Neural cell (in vitro differentiated cells): ENCODE results near the gene CAPN15. TPM values are rescaled to one million over a fixed set of nuclear protein-coding genes. Genes with fewer than 3 reads are reported as not detected.

Source experiments
- H2AFZ ChIP-seq: fragments of 200-600, 300-800 bp; sonication (generic), shearing (Covaris generic); 2 replicates; pipeline ENCODE4 v1.6.0; 2014; ENCODE audit warnings: low read depth, mild to moderate bottlenecking, antibody characterized with exemption, low read length, moderate library complexity
- H3F3A ChIP-seq: fragments of 200-600 bp; shearing (Covaris generic); 2 replicates; pipeline ENCODE4 v1.6.1; 2016; ENCODE audit warnings: mild to moderate bottlenecking, moderate library complexity, mixed read lengths, antibody characterized with exemption, low read length; ENCODE audit not compliant: insufficient read depth, poor library complexity, severe bottlenecking
- H3K27ac ChIP-seq: fragments of 200-600, 300-800 bp; sonication (generic), shearing (Covaris generic); 2 replicates; pipeline ENCODE4 v1.5.1; 2014; ENCODE audit warnings: mild to moderate bottlenecking, low read length, moderate library complexity
- H3K27me3 ChIP-seq: fragments of 300-800, 200-600 bp; sonication (generic), shearing (Covaris generic); 2 replicates; pipeline ENCODE4 v1.6.0; 2014; ENCODE audit warnings: mild to moderate bottlenecking, low read depth, low read length, moderate library complexity; ENCODE audit not compliant: insufficient read depth
- H3K36me3 ChIP-seq: fragments of 300-800, 200-600 bp; sonication (generic), shearing (Covaris generic); 2 replicates; pipeline ENCODE4 v1.5.1; 2014; ENCODE audit warnings: mild to moderate bottlenecking, antibody characterized with exemption, low read length, moderate library complexity; ENCODE audit not compliant: insufficient read depth
- H3K4me2 ChIP-seq: fragments of 300-800, 200-600 bp; sonication (generic), shearing (Covaris generic); 2 replicates; pipeline ENCODE4 v1.6.0; 2014; ENCODE audit warnings: mild to moderate bottlenecking, low read length
- H3K4me3 ChIP-seq: fragments of 300-800, 200-600 bp; sonication (generic), shearing (Covaris generic); 2 replicates; pipeline ENCODE4 v1.5.1; 2014; ENCODE audit warnings: mild to moderate bottlenecking, low read length, moderate library complexity
- H3K79me2 ChIP-seq: fragments of 200-600 bp; shearing (Covaris generic); replicated peaks from 2 replicates; pipeline ENCODE4 v1.6.0; 2014; ENCODE audit warnings: mild to moderate bottlenecking, low read length, moderate library complexity; ENCODE audit not compliant: insufficient read depth
- H3K9ac ChIP-seq: fragments of 300-800, 200-600 bp; sonication (generic), shearing (Covaris generic); 2 replicates; pipeline ENCODE4 v1.6.1; 2016; ENCODE audit warnings: mild to moderate bottlenecking, low read length, mixed read lengths
- H3K9me2 ChIP-seq: fragments of 200-600 bp; shearing (Covaris generic); 2 replicates; pipeline ENCODE4 v1.6.1; 2016; ENCODE audit warnings: mild to moderate bottlenecking, low read length, mixed read lengths; ENCODE audit not compliant: insufficient read depth
- H3K9me3 ChIP-seq: fragments of 200-600, 300-800 bp; sonication (generic), shearing (Covaris generic); 2 replicates; pipeline ENCODE4 v1.6.1; 2016; ENCODE audit warnings: mild to moderate bottlenecking, mixed run types, low read length, moderate library complexity, mixed read lengths
- H4K20me1 ChIP-seq: fragments of 200-600 bp; shearing (Covaris generic); 2 replicates; pipeline ENCODE4 v1.6.1; 2016; ENCODE audit warnings: mild to moderate bottlenecking, mixed run types; ENCODE audit not compliant: insufficient read depth
- EP300 ChIP-seq: fragments of 450-650 bp; conservative IDR thresholded peaks from 2 replicates; pipeline ENCODE4 v1.6.1; 2014; ENCODE audit warnings: antibody characterized with exemption, mild to moderate bottlenecking, moderate library complexity; ENCODE audit not compliant: poor library complexity, severe bottlenecking
- EZH2 ChIP-seq: fragments of 200-600, 300-800 bp; shearing (Covaris generic), sonication (generic); IDR thresholded peaks from 2 replicates; pipeline ENCODE4 v1.6.1; 2014; ENCODE audit warnings: antibody characterized with exemption, low read length, borderline replicate concordance, mild to moderate bottlenecking; ENCODE audit not compliant: insufficient read depth, poor library complexity, severe bottlenecking
- MXI1 ChIP-seq: fragments of 450-650 bp; conservative IDR thresholded peaks from 2 replicates; pipeline ENCODE4 v1.6.1; 2014; ENCODE audit warnings: antibody characterized with exemption, mild to moderate bottlenecking; ENCODE audit not compliant: poor library complexity, severe bottlenecking
- POLR2AphosphoS5 ChIP-seq: IDR thresholded peaks from 2 replicates; pipeline ENCODE4 v1.6.1; 2012
- RAD21 ChIP-seq: fragments of 450-650 bp; conservative IDR thresholded peaks from 2 replicates; pipeline ENCODE4 v1.6.1; 2014; ENCODE audit warnings: antibody characterized with exemption, mild to moderate bottlenecking, moderate library complexity
- SMC3 ChIP-seq: fragments of 450-650 bp; conservative IDR thresholded peaks from 2 replicates; pipeline ENCODE4 v1.6.1; 2014; ENCODE audit warnings: antibody characterized with exemption, mild to moderate bottlenecking, moderate library complexity; ENCODE audit not compliant: poor library complexity
- TAF1 ChIP-seq: IDR thresholded peaks from 2 replicates; pipeline ENCODE4 v1.6.1; 2012; ENCODE audit warnings: low read depth
- polyA plus RNA-seq: library from polyadenylated mRNA; depleted of rRNA; stranded (reverse); fragments of >200 nt; gene quantifications from 2 replicates; pipeline ENCODE4 v1.2.3, GENCODE V29; 2014
- TF ChIP-seq, protein P1 (sequence below): IDR thresholded peaks from 2 replicates; pipeline ENCODE4 v1.6.1; 2012; ENCODE audit warnings: borderline replicate concordance
- TF ChIP-seq, protein P2 (sequence below): fragments of 450-650 bp; IDR thresholded peaks from 2 replicates; pipeline ENCODE4 v1.5.1; 2014; ENCODE audit warnings: antibody characterized with exemption, mild to moderate bottlenecking, moderate library complexity; ENCODE audit not compliant: poor library complexity, severe bottlenecking

CAPN15 gene
- polyA plus RNA-seq, 1 donor from 2014 or later: 11.5 TPM

DNA sequence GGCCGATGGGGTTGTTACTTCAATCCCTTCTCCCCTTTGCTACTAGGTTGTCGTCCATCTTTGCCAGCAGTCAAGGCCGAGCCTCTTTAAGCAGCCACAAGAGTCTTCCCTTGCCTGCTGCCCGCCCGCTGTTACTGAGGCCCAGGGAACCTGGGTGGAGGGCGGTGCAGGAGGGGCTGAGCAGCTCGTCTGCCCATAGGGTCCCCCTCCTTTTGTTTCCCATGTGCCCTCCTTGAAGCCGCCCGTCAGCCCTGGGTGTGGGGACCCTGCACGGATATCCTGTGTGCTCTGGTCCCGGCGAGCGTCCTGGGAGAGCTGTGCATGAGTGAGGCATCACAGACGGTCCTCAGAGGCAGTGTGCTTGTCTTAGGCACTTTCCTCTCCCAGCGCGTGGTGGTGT is 37.9 kb upstream of the CAPN15 start:
- no peak overlapping the region for H3K4me2 ChIP-seq
- no peaks in the 10 kb centered on the region for H4K20me1 ChIP-seq
- TF ChIP-seq EZH2 (no peak), POLR2AphosphoS5 (no peak), TAF1 (no peak), RAD21 (no peak), MXI1 (no peak), SMC3 (no peak), EP300 (no peak)
- no peaks in the 10 kb centered on the region for H3K27me3 ChIP-seq
- H3K9ac ChIP-seq: no peak overlapping the region
- H3K27ac ChIP-seq: no peak overlapping the region
- H3K9me3 ChIP-seq: no peaks in the 10 kb centered on the region
- H3K9me2 ChIP-seq: no peaks in the 10 kb centered on the region
- no peaks in the 10 kb centered on the region for H3K36me3 ChIP-seq
- H2AFZ ChIP-seq: no peak overlapping the region
- no peak overlapping the region for H3K4me3 ChIP-seq
- no peaks in the 10 kb centered on the region for H3K79me2 ChIP-seq
- H3F3A ChIP-seq: no peaks in the 10 kb centered on the region

DNA sequence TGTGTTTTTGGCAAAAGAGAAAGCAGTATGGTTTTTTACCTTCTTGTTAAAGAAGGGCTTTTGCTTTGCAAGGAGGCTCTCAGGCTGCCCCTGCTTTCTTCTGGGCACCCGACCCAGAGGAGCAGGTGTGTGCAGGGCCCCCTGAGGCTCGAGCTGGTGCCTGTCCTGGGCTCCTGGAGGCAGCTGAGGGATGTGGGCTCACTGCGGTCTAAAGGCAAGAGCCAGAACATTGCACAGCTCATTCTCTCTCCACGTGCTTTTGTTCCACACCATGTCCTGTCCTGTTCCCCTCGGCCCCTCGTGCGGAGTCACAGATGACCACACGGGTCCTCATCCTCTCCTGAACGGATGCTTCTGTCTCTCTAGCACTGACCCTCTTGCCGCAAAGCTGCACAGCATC is 36.7 kb upstream of the CAPN15 start:
- Histone ChIP-seq H4K20me1 (no peaks in the 10 kb centered on the region), H3F3A (no peaks in the 10 kb centered on the region), H3K36me3 (no peaks in the 10 kb centered on the region), H2AFZ (no peak overlapping the region), H3K4me3 (no peak overlapping the region), H3K4me2 (no peak overlapping the region), H3K9ac (no peak overlapping the region), H3K9me2 (no peaks in the 10 kb centered on the region), H3K79me2 (no peaks in the 10 kb centered on the region), H3K27ac (no peak overlapping the region), H3K27me3 (no peaks in the 10 kb centered on the region), H3K9me3 (no peaks in the 10 kb centered on the region)
- TF ChIP-seq SMC3 (no peak), RAD21 (no peak), EZH2 (no peak), POLR2AphosphoS5 (no peak), TAF1 (no peak), EP300 (no peak), MXI1 (no peak)
- TF ChIP-seq, protein P1, sequence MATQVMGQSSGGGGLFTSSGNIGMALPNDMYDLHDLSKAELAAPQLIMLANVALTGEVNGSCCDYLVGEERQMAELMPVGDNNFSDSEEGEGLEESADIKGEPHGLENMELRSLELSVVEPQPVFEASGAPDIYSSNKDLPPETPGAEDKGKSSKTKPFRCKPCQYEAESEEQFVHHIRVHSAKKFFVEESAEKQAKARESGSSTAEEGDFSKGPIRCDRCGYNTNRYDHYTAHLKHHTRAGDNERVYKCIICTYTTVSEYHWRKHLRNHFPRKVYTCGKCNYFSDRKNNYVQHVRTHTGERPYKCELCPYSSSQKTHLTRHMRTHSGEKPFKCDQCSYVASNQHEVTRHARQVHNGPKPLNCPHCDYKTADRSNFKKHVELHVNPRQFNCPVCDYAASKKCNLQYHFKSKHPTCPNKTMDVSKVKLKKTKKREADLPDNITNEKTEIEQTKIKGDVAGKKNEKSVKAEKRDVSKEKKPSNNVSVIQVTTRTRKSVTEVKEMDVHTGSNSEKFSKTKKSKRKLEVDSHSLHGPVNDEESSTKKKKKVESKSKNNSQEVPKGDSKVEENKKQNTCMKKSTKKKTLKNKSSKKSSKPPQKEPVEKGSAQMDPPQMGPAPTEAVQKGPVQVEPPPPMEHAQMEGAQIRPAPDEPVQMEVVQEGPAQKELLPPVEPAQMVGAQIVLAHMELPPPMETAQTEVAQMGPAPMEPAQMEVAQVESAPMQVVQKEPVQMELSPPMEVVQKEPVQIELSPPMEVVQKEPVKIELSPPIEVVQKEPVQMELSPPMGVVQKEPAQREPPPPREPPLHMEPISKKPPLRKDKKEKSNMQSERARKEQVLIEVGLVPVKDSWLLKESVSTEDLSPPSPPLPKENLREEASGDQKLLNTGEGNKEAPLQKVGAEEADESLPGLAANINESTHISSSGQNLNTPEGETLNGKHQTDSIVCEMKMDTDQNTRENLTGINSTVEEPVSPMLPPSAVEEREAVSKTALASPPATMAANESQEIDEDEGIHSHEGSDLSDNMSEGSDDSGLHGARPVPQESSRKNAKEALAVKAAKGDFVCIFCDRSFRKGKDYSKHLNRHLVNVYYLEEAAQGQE: no peak
- TF ChIP-seq, protein P2, sequence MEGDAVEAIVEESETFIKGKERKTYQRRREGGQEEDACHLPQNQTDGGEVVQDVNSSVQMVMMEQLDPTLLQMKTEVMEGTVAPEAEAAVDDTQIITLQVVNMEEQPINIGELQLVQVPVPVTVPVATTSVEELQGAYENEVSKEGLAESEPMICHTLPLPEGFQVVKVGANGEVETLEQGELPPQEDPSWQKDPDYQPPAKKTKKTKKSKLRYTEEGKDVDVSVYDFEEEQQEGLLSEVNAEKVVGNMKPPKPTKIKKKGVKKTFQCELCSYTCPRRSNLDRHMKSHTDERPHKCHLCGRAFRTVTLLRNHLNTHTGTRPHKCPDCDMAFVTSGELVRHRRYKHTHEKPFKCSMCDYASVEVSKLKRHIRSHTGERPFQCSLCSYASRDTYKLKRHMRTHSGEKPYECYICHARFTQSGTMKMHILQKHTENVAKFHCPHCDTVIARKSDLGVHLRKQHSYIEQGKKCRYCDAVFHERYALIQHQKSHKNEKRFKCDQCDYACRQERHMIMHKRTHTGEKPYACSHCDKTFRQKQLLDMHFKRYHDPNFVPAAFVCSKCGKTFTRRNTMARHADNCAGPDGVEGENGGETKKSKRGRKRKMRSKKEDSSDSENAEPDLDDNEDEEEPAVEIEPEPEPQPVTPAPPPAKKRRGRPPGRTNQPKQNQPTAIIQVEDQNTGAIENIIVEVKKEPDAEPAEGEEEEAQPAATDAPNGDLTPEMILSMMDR: no peak
